ENCODE results near the gene PAQR5.

DNA sequence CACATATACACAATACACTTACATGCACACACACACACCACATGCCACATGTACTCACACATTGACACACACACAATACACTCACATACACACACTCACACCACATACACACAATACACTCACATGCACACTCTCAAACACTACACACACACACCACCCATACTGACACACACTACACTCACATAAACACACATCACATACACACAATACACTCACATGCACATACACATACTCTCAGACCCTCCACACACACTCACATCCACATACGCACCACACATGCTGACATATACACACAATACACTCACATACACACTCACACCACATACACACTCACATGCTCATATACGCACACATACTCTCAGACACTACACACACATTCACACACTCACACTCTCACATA lies 87.1 kb downstream of the PAQR5 start:
- TF ChIP-seq, protein P1, sequence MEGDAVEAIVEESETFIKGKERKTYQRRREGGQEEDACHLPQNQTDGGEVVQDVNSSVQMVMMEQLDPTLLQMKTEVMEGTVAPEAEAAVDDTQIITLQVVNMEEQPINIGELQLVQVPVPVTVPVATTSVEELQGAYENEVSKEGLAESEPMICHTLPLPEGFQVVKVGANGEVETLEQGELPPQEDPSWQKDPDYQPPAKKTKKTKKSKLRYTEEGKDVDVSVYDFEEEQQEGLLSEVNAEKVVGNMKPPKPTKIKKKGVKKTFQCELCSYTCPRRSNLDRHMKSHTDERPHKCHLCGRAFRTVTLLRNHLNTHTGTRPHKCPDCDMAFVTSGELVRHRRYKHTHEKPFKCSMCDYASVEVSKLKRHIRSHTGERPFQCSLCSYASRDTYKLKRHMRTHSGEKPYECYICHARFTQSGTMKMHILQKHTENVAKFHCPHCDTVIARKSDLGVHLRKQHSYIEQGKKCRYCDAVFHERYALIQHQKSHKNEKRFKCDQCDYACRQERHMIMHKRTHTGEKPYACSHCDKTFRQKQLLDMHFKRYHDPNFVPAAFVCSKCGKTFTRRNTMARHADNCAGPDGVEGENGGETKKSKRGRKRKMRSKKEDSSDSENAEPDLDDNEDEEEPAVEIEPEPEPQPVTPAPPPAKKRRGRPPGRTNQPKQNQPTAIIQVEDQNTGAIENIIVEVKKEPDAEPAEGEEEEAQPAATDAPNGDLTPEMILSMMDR (IDR thresholded peaks at IDR 0.05) = no peak
- no peak for TF ChIP-seq POLR2A (IDR thresholded peaks at IDR 0.05)

All from lower leg skin (tissue), 3 donors.